SK-N-SH treated with all-trans-retinoic acid at 6 μM for 48 hours (cell line): ENCODE measurements around the gene CCR6.

Experiments used
- ATAC-seq: fragments of 200-7000 bp; cut with Tn5 transposase; 3 replicates; pipeline ENCODE4 v1.9.1; 2020; ENCODE audit warnings: mild to moderate bottlenecking, moderate library complexity
- ARNTL ChIP-seq: fragments of 450-650 bp; formaldehyde crosslinking; IDR thresholded peaks from 2 replicates; pipeline ENCODE4 v1.5.0; 2020; ENCODE audit warnings: low read depth, mild to moderate bottlenecking, moderate library complexity, borderline replicate concordance
- BACH2 ChIP-seq: fragments of 250-450 bp; sonication (Bioruptor Pico); IDR thresholded peaks from 2 replicates; pipeline ENCODE4 v1.9.0; 2021; ENCODE audit warnings: mild to moderate bottlenecking, borderline replicate concordance
- CREB5 ChIP-seq: fragments of 250-450 bp; sonication (Bioruptor Pico); IDR thresholded peaks from 2 replicates; pipeline ENCODE4 v1.5.1; 2020; ENCODE audit warnings: low read depth, mild to moderate bottlenecking, moderate library complexity
- CSDC2 ChIP-seq: fragments of 250-450 bp; sonication (Bioruptor Pico); IDR thresholded peaks from 2 replicates; pipeline ENCODE4 v1.5.0; 2020; ENCODE audit warnings: mild to moderate bottlenecking, moderate library complexity
- ESRRG ChIP-seq: fragments of 250-450 bp; sonication (Bioruptor Pico); IDR thresholded peaks from 2 replicates; pipeline ENCODE4 v1.6.1; 2021; ENCODE audit warnings: mild to moderate bottlenecking
- GLIS3 ChIP-seq: fragments of 250-450 bp; sonication (Bioruptor Pico); IDR thresholded peaks from 2 replicates; pipeline ENCODE4 v1.5.0; 2020; ENCODE audit warnings: mild to moderate bottlenecking, moderate library complexity
- ISL1 ChIP-seq: fragments of 250-450 bp; sonication (Bioruptor Pico); IDR thresholded peaks from 2 replicates; pipeline ENCODE4 v2.1.2; 2022; ENCODE audit warnings: mild to moderate bottlenecking, moderate library complexity
- OSR1 ChIP-seq: fragments of 250-450 bp; sonication (Bioruptor Pico); IDR thresholded peaks from 2 replicates; pipeline ENCODE4 v1.8.0; 2022; ENCODE audit warnings: moderate library complexity, mild to moderate bottlenecking, inconsistent platforms
- POU6F1 ChIP-seq: fragments of 250-450 bp; sonication (Bioruptor Pico); IDR thresholded peaks from 2 replicates; pipeline ENCODE4 v1.8.0; 2021; ENCODE audit warnings: low read depth, mild to moderate bottlenecking, moderate library complexity, borderline replicate concordance
- PPARA ChIP-seq: fragments of 250-450 bp; sonication (Bioruptor Pico); IDR thresholded peaks from 2 replicates; pipeline ENCODE4 v1.5.0; 2020; ENCODE audit warnings: mild to moderate bottlenecking, borderline replicate concordance
- RARB ChIP-seq: fragments of 250-450 bp; sonication (Bioruptor Pico); IDR thresholded peaks from 2 replicates; pipeline ENCODE4 v1.8.0; 2021; ENCODE audit warnings: mild to moderate bottlenecking, moderate library complexity
- SNAI2 ChIP-seq: fragments of 250-450 bp; sonication (Bioruptor Pico); IDR thresholded peaks from 2 replicates; pipeline ENCODE4 v1.5.0; 2020; ENCODE audit warnings: mild to moderate bottlenecking, moderate library complexity
- TCF4 ChIP-seq: fragments of 250-450 bp; sonication (Bioruptor Pico); IDR thresholded peaks from 2 replicates; pipeline ENCODE4 v1.8.0; 2021; ENCODE audit warnings: mild to moderate bottlenecking, moderate library complexity, borderline replicate concordance
- TOX ChIP-seq: fragments of 250-450 bp; sonication (Bioruptor Pico); IDR thresholded peaks from 2 replicates; pipeline ENCODE4 v1.8.0; 2021; ENCODE audit warnings: mild to moderate bottlenecking, moderate library complexity, borderline replicate concordance
- TSHZ2 ChIP-seq: fragments of 250-450 bp; sonication (Bioruptor Pico); IDR thresholded peaks from 2 replicates; pipeline ENCODE4 v1.5.0; 2020; ENCODE audit warnings: mild to moderate bottlenecking, moderate library complexity
- ZC3H10 ChIP-seq: fragments of 250-450 bp; sonication (Bioruptor Pico); IDR thresholded peaks from 2 replicates; pipeline ENCODE4 v1.5.1; 2021; ENCODE audit warnings: mild to moderate bottlenecking, moderate library complexity
- ZFP3 ChIP-seq: fragments of 250-450 bp; sonication (Bioruptor Pico); IDR thresholded peaks from 2 replicates; pipeline ENCODE4 v1.5.0; 2020; ENCODE audit warnings: mild to moderate bottlenecking, moderate library complexity
- ZFP30 ChIP-seq: fragments of 450-650 bp; formaldehyde crosslinking; IDR thresholded peaks from 2 replicates; pipeline ENCODE4 v1.5.0; 2022; ENCODE audit warnings: mild to moderate bottlenecking, moderate library complexity
- ZNF565 ChIP-seq: fragments of 450-650 bp; formaldehyde crosslinking; conservative IDR thresholded peaks from 2 replicates; pipeline ENCODE4 v1.5.0; 2020; ENCODE audit warnings: low read depth, mild to moderate bottlenecking, moderate library complexity
- ZNF70 ChIP-seq: fragments of 450-650 bp; formaldehyde crosslinking; IDR thresholded peaks from 2 replicates; pipeline ENCODE4 v1.5.0; 2020; ENCODE audit warnings: mild to moderate bottlenecking, moderate library complexity
- ZNF8 ChIP-seq: fragments of 450-650 bp; formaldehyde crosslinking; IDR thresholded peaks from 2 replicates; pipeline ENCODE4 v1.5.0; 2020; ENCODE audit warnings: mild to moderate bottlenecking, moderate library complexity
- TF ChIP-seq, protein P1 (sequence below): fragments of 250-450 bp; sonication (Bioruptor Pico); IDR thresholded peaks from 2 replicates; pipeline ENCODE4 v1.8.0; 2020; ENCODE audit warnings: mild to moderate bottlenecking, moderate library complexity, borderline replicate concordance

Gene CCR6

GRCh38 chr6:167109651-167110050, 13.2 kb upstream of the CCR6 start (continued):
- TF ChIP-seq TSHZ2 (CRISPR knock-in tag) = no peak
- TF ChIP-seq CSDC2 (CRISPR knock-in tag) = no peak

DNA sequence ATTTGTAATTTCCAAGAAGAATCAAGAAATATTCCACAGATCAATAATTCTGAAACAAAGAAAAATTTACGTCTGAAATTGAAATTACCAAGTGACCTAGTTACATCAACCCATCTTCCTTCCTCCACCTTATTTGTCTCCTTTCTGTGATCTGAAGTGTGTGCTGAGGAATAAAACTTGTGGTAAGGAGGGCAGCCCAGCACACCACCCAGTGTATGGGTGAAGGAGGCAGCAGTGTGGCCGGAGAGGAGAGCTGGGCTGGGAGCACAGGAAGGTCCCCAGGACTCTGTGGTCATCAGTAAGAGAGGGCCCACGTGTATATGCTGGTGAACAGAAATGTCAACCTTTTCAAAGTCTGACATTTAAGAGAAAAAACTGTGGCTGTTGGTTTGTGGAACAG, 11.3 kb upstream of the CCR6 start:
- TF ChIP-seq OSR1 (CRISPR knock-in tag) = no peak
- no peak for TF ChIP-seq ZFP3 (CRISPR knock-in tag)
- TF ChIP-seq, protein P1, sequence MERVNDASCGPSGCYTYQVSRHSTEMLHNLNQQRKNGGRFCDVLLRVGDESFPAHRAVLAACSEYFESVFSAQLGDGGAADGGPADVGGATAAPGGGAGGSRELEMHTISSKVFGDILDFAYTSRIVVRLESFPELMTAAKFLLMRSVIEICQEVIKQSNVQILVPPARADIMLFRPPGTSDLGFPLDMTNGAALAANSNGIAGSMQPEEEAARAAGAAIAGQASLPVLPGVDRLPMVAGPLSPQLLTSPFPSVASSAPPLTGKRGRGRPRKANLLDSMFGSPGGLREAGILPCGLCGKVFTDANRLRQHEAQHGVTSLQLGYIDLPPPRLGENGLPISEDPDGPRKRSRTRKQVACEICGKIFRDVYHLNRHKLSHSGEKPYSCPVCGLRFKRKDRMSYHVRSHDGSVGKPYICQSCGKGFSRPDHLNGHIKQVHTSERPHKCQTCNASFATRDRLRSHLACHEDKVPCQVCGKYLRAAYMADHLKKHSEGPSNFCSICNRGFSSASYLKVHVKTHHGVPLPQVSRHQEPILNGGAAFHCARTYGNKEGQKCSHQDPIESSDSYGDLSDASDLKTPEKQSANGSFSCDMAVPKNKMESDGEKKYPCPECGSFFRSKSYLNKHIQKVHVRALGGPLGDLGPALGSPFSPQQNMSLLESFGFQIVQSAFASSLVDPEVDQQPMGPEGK (CRISPR knock-in tag) = no peak
- TF ChIP-seq CREB5 = no peak
- TF ChIP-seq POU6F1 = no peak
- TF ChIP-seq ISL1 = no peak
- TF ChIP-seq RARB (CRISPR knock-in tag) = no peak
- TF ChIP-seq ZNF70 (CRISPR knock-in tag) = no peak
- no peak for TF ChIP-seq ZNF565
- TF ChIP-seq ZNF8 (CRISPR knock-in tag) = no peak
- no peak for TF ChIP-seq GLIS3 (CRISPR knock-in tag)
- TF ChIP-seq ESRRG (CRISPR knock-in tag) = no peak
- no peak for TF ChIP-seq ZC3H10 (CRISPR knock-in tag)
- no peak for TF ChIP-seq ARNTL (CRISPR knock-in tag)
- TF ChIP-seq SNAI2 (CRISPR knock-in tag) = no peak
- no peak for TF ChIP-seq TCF4 (CRISPR knock-in tag)
- TF ChIP-seq CSDC2 (CRISPR knock-in tag) = no peak
- no peak for TF ChIP-seq TOX (CRISPR knock-in tag)
- no peak for TF ChIP-seq PPARA
- TF ChIP-seq TSHZ2 (CRISPR knock-in tag) = no peak
- ATAC-seq = no peak

- TF ChIP-seq TOX (CRISPR knock-in tag) = no peak
- no peak for TF ChIP-seq ZFP3 (CRISPR knock-in tag)
- TF ChIP-seq TCF4 (CRISPR knock-in tag) = no peak
- no peak for TF ChIP-seq POU6F1
- no peak for TF ChIP-seq BACH2 (CRISPR knock-in tag)
- no peak for TF ChIP-seq SNAI2 (CRISPR knock-in tag)
- TF ChIP-seq CREB5 = no peak
- no peak for TF ChIP-seq ZFP30 (CRISPR knock-in tag)
- TF ChIP-seq ESRRG (CRISPR knock-in tag) = no peak
- TF ChIP-seq, all 23 proteins: peak for 0
- no peak for ATAC-seq
These were observed 10.5 kb upstream of the CCR6 start for GRCh38 chr6:167112421-167112820.
